ENCODE measurements around the gene ISL2. TPM values are rescaled to one million over a fixed set of nuclear protein-coding genes. Genes with fewer than 3 reads are reported as not detected.
A peak's percentile ranks its signal among the peaks of the same experiment; 100 is the strongest.

The ISL2 gene
- total and polyA plus RNA-seq, 2 of the 4 experiments (the other 2 are of a cell fraction): 1.3 to 3.6 TPM

- TF ChIP-seq USF2 (IDR thresholded peaks at IDR 0.05; ENCODE audit: low read depth, low read length) (no peak), CTCF (conservative IDR thresholded peaks at IDR 0.05; ENCODE audit: low read depth, low read length) (peak; percentile 31), FOS (IDR thresholded peaks at IDR 0.05; ENCODE audit: low read depth, low read length) (no peak), RAD21 (IDR thresholded peaks at IDR 0.05; ENCODE audit: low read length) (peak; percentile 21; the same call in 1 of the 2 replicates), MAZ (IDR thresholded peaks at IDR 0.05; ENCODE audit: borderline replicate concordance, low read depth, low read length) (no peak), SMC3 (IDR thresholded peaks at IDR 0.05; ENCODE audit: low read depth, low read length) (no peak)
- ATAC-seq (ENCODE audit: low read depth) (no peak), DNase-seq (no peak)
- H4K91ac ChIP-seq (ENCODE audit: insufficient read depth, low read depth, low read length): no peak overlapping the region
- peaks cover 5% of the 10 kb centered on the region for H4K20me1 ChIP-seq (ENCODE audit: insufficient read depth, low read length)
- no peak overlapping the region for H3K18ac ChIP-seq (ENCODE audit: low read depth, low read length)
- peaks cover 8% of the 10 kb centered on the region for H3K4me1 ChIP-seq (ENCODE audit: control insufficient read depth, insufficient read depth, low read length)
- no peak overlapping the region for H3K27ac ChIP-seq (ENCODE audit: insufficient read depth, low read length)
- H2AFZ ChIP-seq (replicated peaks; ENCODE audit: low read length, poor library complexity): peak overlapping the region; percentile 47
- no peak overlapping the region for H2BK20ac ChIP-seq (ENCODE audit: low read depth, low read length)
- H2AK9ac ChIP-seq (replicated peaks; ENCODE audit: low read depth, low read length, poor library complexity): no peak overlapping the region
- dilution Hi-C loops (cut with HindIII; ENCODE audit: low sequenced_read_pairs, unreplicated experiment) (no loop called here), intact Hi-C loops (cut with micrococcal nuclease) (no loop called here), in situ Hi-C loops (cut with MboI; ENCODE audit: low sequenced_read_pairs) (loop anchor here (5.0 kb wide), 1 partner anchor 137 kb away; no protein-coding TSS in a partner anchor)
- no peak overlapping the region for H2BK15ac ChIP-seq (ENCODE audit: low read depth, low read length)
- no peak overlapping the region for H2AK5ac ChIP-seq (ENCODE audit: low read depth, low read length)
- ChIA-PET CTCF (no interaction called here), POLR2A (ENCODE audit: unreplicated experiment) (no interaction called here)
- H4K8ac ChIP-seq (ENCODE audit: low read depth in 2 of 2, low read length in 2 of 2): no peak overlapping the region; a peak in 1 of 4 replicates
- no peak overlapping the region for H3K4me2 ChIP-seq (ENCODE audit: low read depth, low read length)
- peaks cover 3% of the 10 kb centered on the region; the same call in 1 of the 2 replicates for H3K9me1 ChIP-seq (ENCODE audit: insufficient read depth, low read length)
- no peak overlapping the region; the same call in 1 of the 2 replicates for H3K23ac ChIP-seq (ENCODE audit: low read depth, low read length)
- H3K79me1 ChIP-seq (ENCODE audit: low read depth in 1 of 2, low read length in 2 of 2): peaks cover 3 to 13% of the 10 kb centered on the region in 2 experiments; a peak in 3 of 4 replicates
- peaks cover 4% of the 10 kb centered on the region; the same call in 1 of the 2 replicates for H3K27me3 ChIP-seq (ENCODE audit: control insufficient read depth, insufficient read depth, low read length)
- no peak overlapping the region for H2BK120ac ChIP-seq (ENCODE audit: low read depth, low read length)
- H2BK5ac ChIP-seq (ENCODE audit: low read depth, low read length, poor library complexity, severe bottlenecking): no peak overlapping the region
- H3K56ac ChIP-seq (ENCODE audit: extremely low read depth, insufficient read depth, low read length): no peak overlapping the region
- peaks cover 4% of the 10 kb centered on the region; the same call in 1 of the 2 replicates for H3K36me3 ChIP-seq (ENCODE audit: control insufficient read depth, insufficient read depth, low read length)
- no peak overlapping the region for H3K14ac ChIP-seq (replicated peaks; ENCODE audit: low read depth, low read length)
- H4K5ac ChIP-seq (ENCODE audit: low read depth, low read length): no peak overlapping the region
- no peak overlapping the region; the same call in 1 of the 2 replicates for H3K4ac ChIP-seq (ENCODE audit: low read depth, low read length)
- peaks cover 3% of the 10 kb centered on the region; the same call in 1 of the 2 replicates for H3K9me3 ChIP-seq (ENCODE audit: control insufficient read depth, insufficient read depth, low read length)
- no peak overlapping the region for H3K4me3 ChIP-seq (ENCODE audit: insufficient read depth, low read depth, low read length)
- 39% methylated on average over 3 of the region's 9 CpGs; no CpG with 5 or more reads in 1 of the 2 experiments for WGBS, 2 experiments (ENCODE audit: extremely low coverage in 2 of 2, insufficient read length in 1 of 2)
- BruUV-seq (replicated peaks): no TSS peak
- no peak overlapping the region for H3K9ac ChIP-seq (ENCODE audit: low read depth, low read length)
These were observed 2.7 kb upstream of the ISL2 start for GRCh38 chr15:76333720-76334437.
